GM23338 (cell line): ENCODE data around the gene CRYZ. TPM values are rescaled to one million over a fixed set of nuclear protein-coding genes. Genes with fewer than 3 reads are reported as not detected.

ENCODE experiments used
- ATAC-seq: fragments of 200-7000 bp; cut with Tn5 transposase; 3 replicates; pipeline ENCODE4 v1.9.1; 2020
- DNase-seq: peaks from one replicate; pipeline ENCODE4 v3.0.0-alpha.2; 2015; ENCODE audit warnings: low spot score
- H2AFZ ChIP-seq: fragments of 200-600 bp; sonication (generic); 2 replicates; pipeline ENCODE4 v1.8.0; 2016; ENCODE audit warnings: antibody characterized with exemption, mild to moderate bottlenecking, moderate library complexity
- H3F3A ChIP-seq: fragments of 200-600 bp; sonication (generic); replicated peaks from 2 replicates; pipeline ENCODE4 v1.8.0; 2017; ENCODE audit warnings: antibody characterized with exemption, mixed run types, low read depth
- H3K27ac ChIP-seq: fragments of 200-600 bp; sonication (generic); 2 replicates; pipeline ENCODE4 v1.6.1; 2016; ENCODE audit warnings: low read depth
- H3K27me3 ChIP-seq: fragments of 200-600 bp; sonication (generic); 2 replicates; pipeline ENCODE4 v1.8.0; 2016; ENCODE audit warnings: mild to moderate bottlenecking, mixed run types, moderate library complexity; ENCODE audit not compliant: insufficient read depth
- H3K36me3 ChIP-seq: fragments of 200-600 bp; sonication (generic); 2 replicates; pipeline ENCODE4 v1.8.0; 2016; ENCODE audit warnings: mild to moderate bottlenecking; ENCODE audit not compliant: insufficient read depth
- H3K4me1 ChIP-seq: fragments of 200-600 bp; sonication (generic); 2 replicates; pipeline ENCODE4 v1.8.0; 2016; ENCODE audit warnings: mild to moderate bottlenecking, moderate library complexity; ENCODE audit not compliant: insufficient read depth
- H3K4me2 ChIP-seq: fragments of 200-600 bp; sonication (generic); 2 replicates; pipeline ENCODE4 v1.7.1; 2017; ENCODE audit warnings: mixed run types
- H3K4me3 ChIP-seq: fragments of 200-600 bp; sonication (generic); 2 replicates; pipeline ENCODE4 v1.6.1; 2016; ENCODE audit warnings: mixed run types
- H3K79me2 ChIP-seq: fragments of 200-600 bp; sonication (generic); replicated peaks from 2 replicates; pipeline ENCODE4 v1.8.0; 2017; ENCODE audit warnings: mild to moderate bottlenecking; ENCODE audit not compliant: insufficient read depth
- H3K9me2 ChIP-seq: fragments of 200-600 bp; sonication (generic); 2 replicates; pipeline ENCODE4 v1.8.0; 2017; ENCODE audit not compliant: insufficient read depth
- H4K20me1 ChIP-seq: fragments of 200-600 bp; sonication (generic); replicated peaks from 2 replicates; pipeline ENCODE4 v1.8.0; 2017; ENCODE audit warnings: mild to moderate bottlenecking; ENCODE audit not compliant: insufficient read depth
- H3K27ac Mint-ChIP-seq: 2 replicates; pipeline ENCODE4 v1.8.0; 2020; ENCODE audit warnings: inconsistent platforms, mild to moderate bottlenecking, moderate library complexity, mixed read lengths
- H3K27me3 Mint-ChIP-seq: 3 replicates; pipeline ENCODE4 v1.8.0; 2022; ENCODE audit warnings: low read depth, mild to moderate bottlenecking, moderate library complexity, mixed read lengths, inconsistent platforms; ENCODE audit not compliant: insufficient read depth, poor library complexity
- H3K36me3 Mint-ChIP-seq: 3 replicates; pipeline ENCODE4 v1.8.0; 2021; ENCODE audit warnings: low read depth, mild to moderate bottlenecking, inconsistent platforms, moderate library complexity, mixed read lengths
- H3K4me1 Mint-ChIP-seq: 3 replicates; pipeline ENCODE4 v1.8.0; 2020; ENCODE audit warnings: mild to moderate bottlenecking, inconsistent platforms, mixed read lengths
- H3K4me3 Mint-ChIP-seq: 3 replicates; pipeline ENCODE4 v1.8.0; 2021; ENCODE audit warnings: moderate library complexity, mild to moderate bottlenecking, inconsistent platforms, mixed read lengths
- H3K9me3 Mint-ChIP-seq: 3 replicates; pipeline ENCODE4 v1.8.0; 2020; ENCODE audit warnings: moderate library complexity, mild to moderate bottlenecking, inconsistent platforms, mixed read lengths
- CREB1 ChIP-seq: fragments of 250-450 bp; sonication (Bioruptor Pico); IDR thresholded peaks from 2 replicates; pipeline ENCODE4 v1.5.0; 2020; ENCODE audit warnings: low read depth, mild to moderate bottlenecking, moderate library complexity
- EZH2 ChIP-seq: fragments of 200-600 bp; sonication (generic); IDR thresholded peaks from one replicate; pipeline ENCODE4 v1.8.0; 2017; ENCODE audit warnings: antibody characterized with exemption, mild to moderate bottlenecking, low read depth; ENCODE audit not compliant: unreplicated experiment
- EZH2phosphoT487 ChIP-seq: fragments of 200-600 bp; sonication (generic); IDR thresholded peaks from one replicate; pipeline ENCODE4 v1.8.1; 2018; ENCODE audit warnings: antibody characterized with exemption; ENCODE audit not compliant: unreplicated experiment
- JUNB ChIP-seq: IDR thresholded peaks from one replicate; pipeline ENCODE4 v1.6.1; 2016; ENCODE audit warnings: antibody characterized with exemption; ENCODE audit not compliant: unreplicated experiment
- NANOG ChIP-seq: IDR thresholded peaks from 2 replicates; pipeline ENCODE4 v1.6.1; 2016; ENCODE audit warnings: antibody characterized with exemption, borderline replicate concordance
- POLR2AphosphoS5 ChIP-seq: IDR thresholded peaks from 2 replicates; pipeline ENCODE4 v1.6.1; 2016; ENCODE audit warnings: antibody characterized with exemption, low read depth
- STAT1 ChIP-seq: IDR thresholded peaks from one replicate; pipeline ENCODE4 v1.6.1; 2016; ENCODE audit warnings: antibody characterized with exemption; ENCODE audit not compliant: unreplicated experiment
- ZNF114 ChIP-seq: fragments of 250-450 bp; sonication (Bioruptor Pico); IDR thresholded peaks from 2 replicates; pipeline ENCODE4 v1.5.0; 2020; ENCODE audit warnings: mild to moderate bottlenecking, moderate library complexity
- polyA plus RNA-seq: library from polyadenylated mRNA; unstranded; fragments of >200 nt; fragmentation: Nextera tagmentation; extraction: Ambion mirVana; gene quantifications from 2 replicates; pipeline ENCODE4 v1.2.1, GENCODE V29; 2016
- total RNA-seq: library from RNA; depleted of rRNA; stranded (reverse); fragments of >200 nt; shearing (Covaris generic); gene quantifications from 2 replicates; pipeline ENCODE4 v1.2.3, GENCODE V29; 2014
- TF ChIP-seq, protein P1 (sequence below): IDR thresholded peaks from one replicate; pipeline ENCODE4 v1.6.1; 2018; ENCODE audit warnings: antibody characterized with exemption; ENCODE audit not compliant: unreplicated experiment
- TF ChIP-seq, protein P2 (sequence below), 2 experiments: fragments of 200-600 bp in 1 of 2; sonication (generic) in 1 of 2; conservative IDR thresholded peaks; 2 replicates each; pipeline versions ENCODE4 v1.5.1 to v1.6.1; 2016 to 2017; ENCODE audit warnings: antibody characterized with exemption in 2 of 2, low read depth in 2 of 2, mild to moderate bottlenecking in 2 of 2, moderate library complexity in 1 of 2
- TF ChIP-seq, protein P3 (sequence below): IDR thresholded peaks from 2 replicates; pipeline ENCODE4 v1.6.1; 2016; ENCODE audit warnings: antibody characterized with exemption

The CRYZ gene
- total and polyA plus RNA-seq, 2 experiments from 2014 or later: 45.7 to 57.8 TPM

DNA sequence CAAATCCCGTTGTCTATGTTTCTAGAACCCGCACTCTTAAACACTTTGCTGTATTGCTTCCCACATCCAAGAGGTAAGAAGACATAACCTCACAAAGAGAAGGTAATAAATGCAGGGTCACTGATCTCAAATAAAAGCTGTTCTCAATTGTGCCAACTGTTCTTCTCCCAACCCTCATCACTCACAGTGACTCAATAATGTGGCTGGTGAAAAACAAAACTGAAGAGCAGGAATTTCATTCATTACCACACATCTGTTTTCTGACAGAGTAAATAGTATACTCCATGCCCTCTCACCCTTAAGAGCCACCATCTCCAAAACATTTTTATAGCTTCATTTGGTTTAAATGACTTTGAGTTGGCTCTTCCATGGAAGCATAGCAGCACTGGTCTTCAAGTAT lies 53.0 kb downstream of the CRYZ start:
- no peak overlapping the region for H2AFZ ChIP-seq
- Mint-ChIP-seq H3K4me1 (peaks cover under 1% of the 10 kb centered on the region; the same call in 2 of the 3 replicates), H3K9me3 (no peaks in the 10 kb centered on the region), H3K4me3 (no peak overlapping the region), H3K27ac (no peak overlapping the region), H3K27me3 (peaks cover 3% of the 10 kb centered on the region), H3K36me3 (no peaks in the 10 kb centered on the region)
- H3K4me3 ChIP-seq: no peak overlapping the region
- no peaks in the 10 kb centered on the region for H3K36me3 ChIP-seq
- no peak overlapping the region for H3K4me2 ChIP-seq
- no peaks in the 10 kb centered on the region for H3K9me2 ChIP-seq
- DNase-seq: no peak
- no peaks in the 10 kb centered on the region for H3F3A ChIP-seq
- H3K4me1 ChIP-seq: peaks cover 2% of the 10 kb centered on the region; the same call in 1 of the 2 replicates
- TF ChIP-seq EZH2phosphoT487: no peak
- TF ChIP-seq ZNF114 (CRISPR knock-in tag): no peak
- TF ChIP-seq, protein P1, sequence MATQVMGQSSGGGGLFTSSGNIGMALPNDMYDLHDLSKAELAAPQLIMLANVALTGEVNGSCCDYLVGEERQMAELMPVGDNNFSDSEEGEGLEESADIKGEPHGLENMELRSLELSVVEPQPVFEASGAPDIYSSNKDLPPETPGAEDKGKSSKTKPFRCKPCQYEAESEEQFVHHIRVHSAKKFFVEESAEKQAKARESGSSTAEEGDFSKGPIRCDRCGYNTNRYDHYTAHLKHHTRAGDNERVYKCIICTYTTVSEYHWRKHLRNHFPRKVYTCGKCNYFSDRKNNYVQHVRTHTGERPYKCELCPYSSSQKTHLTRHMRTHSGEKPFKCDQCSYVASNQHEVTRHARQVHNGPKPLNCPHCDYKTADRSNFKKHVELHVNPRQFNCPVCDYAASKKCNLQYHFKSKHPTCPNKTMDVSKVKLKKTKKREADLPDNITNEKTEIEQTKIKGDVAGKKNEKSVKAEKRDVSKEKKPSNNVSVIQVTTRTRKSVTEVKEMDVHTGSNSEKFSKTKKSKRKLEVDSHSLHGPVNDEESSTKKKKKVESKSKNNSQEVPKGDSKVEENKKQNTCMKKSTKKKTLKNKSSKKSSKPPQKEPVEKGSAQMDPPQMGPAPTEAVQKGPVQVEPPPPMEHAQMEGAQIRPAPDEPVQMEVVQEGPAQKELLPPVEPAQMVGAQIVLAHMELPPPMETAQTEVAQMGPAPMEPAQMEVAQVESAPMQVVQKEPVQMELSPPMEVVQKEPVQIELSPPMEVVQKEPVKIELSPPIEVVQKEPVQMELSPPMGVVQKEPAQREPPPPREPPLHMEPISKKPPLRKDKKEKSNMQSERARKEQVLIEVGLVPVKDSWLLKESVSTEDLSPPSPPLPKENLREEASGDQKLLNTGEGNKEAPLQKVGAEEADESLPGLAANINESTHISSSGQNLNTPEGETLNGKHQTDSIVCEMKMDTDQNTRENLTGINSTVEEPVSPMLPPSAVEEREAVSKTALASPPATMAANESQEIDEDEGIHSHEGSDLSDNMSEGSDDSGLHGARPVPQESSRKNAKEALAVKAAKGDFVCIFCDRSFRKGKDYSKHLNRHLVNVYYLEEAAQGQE: no peak
- no peak for TF ChIP-seq STAT1
- no peak for TF ChIP-seq POLR2AphosphoS5
- no peak for TF ChIP-seq CREB1 (CRISPR knock-in tag)
- no peak for TF ChIP-seq NANOG
- TF ChIP-seq EZH2: no peak
- TF ChIP-seq, protein P2, sequence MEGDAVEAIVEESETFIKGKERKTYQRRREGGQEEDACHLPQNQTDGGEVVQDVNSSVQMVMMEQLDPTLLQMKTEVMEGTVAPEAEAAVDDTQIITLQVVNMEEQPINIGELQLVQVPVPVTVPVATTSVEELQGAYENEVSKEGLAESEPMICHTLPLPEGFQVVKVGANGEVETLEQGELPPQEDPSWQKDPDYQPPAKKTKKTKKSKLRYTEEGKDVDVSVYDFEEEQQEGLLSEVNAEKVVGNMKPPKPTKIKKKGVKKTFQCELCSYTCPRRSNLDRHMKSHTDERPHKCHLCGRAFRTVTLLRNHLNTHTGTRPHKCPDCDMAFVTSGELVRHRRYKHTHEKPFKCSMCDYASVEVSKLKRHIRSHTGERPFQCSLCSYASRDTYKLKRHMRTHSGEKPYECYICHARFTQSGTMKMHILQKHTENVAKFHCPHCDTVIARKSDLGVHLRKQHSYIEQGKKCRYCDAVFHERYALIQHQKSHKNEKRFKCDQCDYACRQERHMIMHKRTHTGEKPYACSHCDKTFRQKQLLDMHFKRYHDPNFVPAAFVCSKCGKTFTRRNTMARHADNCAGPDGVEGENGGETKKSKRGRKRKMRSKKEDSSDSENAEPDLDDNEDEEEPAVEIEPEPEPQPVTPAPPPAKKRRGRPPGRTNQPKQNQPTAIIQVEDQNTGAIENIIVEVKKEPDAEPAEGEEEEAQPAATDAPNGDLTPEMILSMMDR (conservative IDR thresholded peaks at IDR 0.05; ENCODE audit: low read depth in 2 of 2): no peak
- no peaks in the 10 kb centered on the region for H4K20me1 ChIP-seq
- no peaks in the 10 kb centered on the region for H3K79me2 ChIP-seq
- no peak overlapping the region for H3K27ac ChIP-seq
- peaks cover 12% of the 10 kb centered on the region; the same call in 1 of the 2 replicates for H3K27me3 ChIP-seq
- ATAC-seq: no peak

DNA sequence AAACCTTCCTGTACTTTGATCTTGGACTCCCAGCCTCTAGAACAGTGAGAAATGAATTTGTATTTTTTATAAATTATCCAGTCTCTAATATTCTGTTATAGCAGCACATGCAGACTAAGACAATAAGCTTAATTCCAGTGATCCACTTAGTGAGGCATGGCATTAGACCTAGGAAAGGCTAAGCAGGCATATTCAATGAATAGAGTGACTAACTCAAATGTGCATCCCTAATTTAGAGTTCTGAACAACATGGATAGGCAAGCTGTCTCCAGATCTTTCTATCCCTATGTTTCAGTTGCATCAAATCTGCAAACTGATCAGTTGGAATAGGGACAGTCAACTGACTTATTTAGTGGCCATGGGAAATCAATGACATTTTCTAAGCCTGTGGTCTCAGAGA lies 54.9 kb downstream of the CRYZ start:
- Histone ChIP-seq H3K27ac (no peak overlapping the region), H3K4me1 (peaks cover 16% of the 10 kb centered on the region), H4K20me1 (no peaks in the 10 kb centered on the region), H3F3A (no peaks in the 10 kb centered on the region), H3K4me2 (no peak overlapping the region), H3K36me3 (no peaks in the 10 kb centered on the region), H3K27me3 (peaks cover 31% of the 10 kb centered on the region), H2AFZ (no peak overlapping the region), H3K4me3 (no peak overlapping the region), H3K9me2 (no peaks in the 10 kb centered on the region), H3K79me2 (no peaks in the 10 kb centered on the region)
- Mint-ChIP-seq H3K9me3 (no peaks in the 10 kb centered on the region), H3K27me3 (peaks cover 15% of the 10 kb centered on the region), H3K36me3 (no peaks in the 10 kb centered on the region), H3K4me1 (peaks cover 14% of the 10 kb centered on the region), H3K4me3 (no peak overlapping the region), H3K27ac (no peak overlapping the region)
- ATAC-seq: no peak
- no peak for DNase-seq
- TF ChIP-seq, protein P2 (conservative IDR thresholded peaks at IDR 0.05; ENCODE audit: low read depth in 2 of 2): no peak
- TF ChIP-seq EZH2phosphoT487 (no peak), STAT1 (no peak), JUNB (no peak), POLR2AphosphoS5 (no peak), CREB1 (CRISPR knock-in tag) (no peak)
- TF ChIP-seq, protein P3, sequence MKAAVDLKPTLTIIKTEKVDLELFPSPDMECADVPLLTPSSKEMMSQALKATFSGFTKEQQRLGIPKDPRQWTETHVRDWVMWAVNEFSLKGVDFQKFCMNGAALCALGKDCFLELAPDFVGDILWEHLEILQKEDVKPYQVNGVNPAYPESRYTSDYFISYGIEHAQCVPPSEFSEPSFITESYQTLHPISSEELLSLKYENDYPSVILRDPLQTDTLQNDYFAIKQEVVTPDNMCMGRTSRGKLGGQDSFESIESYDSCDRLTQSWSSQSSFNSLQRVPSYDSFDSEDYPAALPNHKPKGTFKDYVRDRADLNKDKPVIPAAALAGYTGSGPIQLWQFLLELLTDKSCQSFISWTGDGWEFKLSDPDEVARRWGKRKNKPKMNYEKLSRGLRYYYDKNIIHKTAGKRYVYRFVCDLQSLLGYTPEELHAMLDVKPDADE: no peak
